Neural progenitor cell (in vitro differentiated cells): ENCODE data around the gene PODN.

Source experiments
- CTCF ChIP-seq: fragments of 200-600 bp; sonication (generic); IDR thresholded peaks from 2 replicates; pipeline ENCODE4 v1.5.1; 2017; ENCODE audit warnings: antibody characterized with exemption, mild to moderate bottlenecking
- EZH2phosphoT487 ChIP-seq: fragments of 200-600 bp; sonication (generic); IDR thresholded peaks from 2 replicates; pipeline ENCODE4 v1.6.1; 2017; ENCODE audit warnings: antibody characterized with exemption

- TF ChIP-seq CTCF (no peak), EZH2phosphoT487 (no peak)
These were observed 23.4 kb upstream of the PODN start for GRCh38 chr1:53038566-53038965.
